GM23248 (cell line): Measurements from ENCODE around the gene OR4D9. TPM values are rescaled to one million over a fixed set of nuclear protein-coding genes. Genes with fewer than 3 reads are reported as not detected.

Source experiments
- DNase-seq: peaks from one replicate; pipeline ENCODE4 v3.0.0-alpha.2; 2015
- H2AFZ ChIP-seq: fragments of 200-600 bp; sonication (generic); 2 replicates; pipeline ENCODE4 v1.6.1; 2016; ENCODE audit warnings: antibody characterized with exemption
- H3F3A ChIP-seq: fragments of 200-600 bp; sonication (generic); 2 replicates; pipeline ENCODE4 v1.6.1; 2016; ENCODE audit warnings: mild to moderate bottlenecking, antibody characterized with exemption, mixed run types; ENCODE audit not compliant: insufficient read depth
- H3K27ac ChIP-seq: fragments of 200-600 bp; sonication (generic); 2 replicates; pipeline ENCODE4 v1.5.1; 2016; ENCODE audit warnings: mild to moderate bottlenecking
- H3K27me3 ChIP-seq: fragments of 200-600 bp; sonication (generic); replicated peaks from 2 replicates; pipeline ENCODE4 v1.6.1; 2016; ENCODE audit warnings: mild to moderate bottlenecking; ENCODE audit not compliant: insufficient read depth
- H3K36me3 ChIP-seq: fragments of 200-600 bp; sonication (generic); 2 replicates; pipeline ENCODE4 v1.6.1; 2016; ENCODE audit warnings: low read depth, mild to moderate bottlenecking
- H3K4me1 ChIP-seq: fragments of 200-600 bp; sonication (generic); 2 replicates; pipeline ENCODE4 v1.6.1; 2016; ENCODE audit warnings: mild to moderate bottlenecking; ENCODE audit not compliant: insufficient read depth
- H3K4me2 ChIP-seq: fragments of 200-600 bp; sonication (generic); one replicate; pipeline ENCODE4 v1.6.1; 2016; ENCODE audit warnings: mild to moderate bottlenecking; ENCODE audit not compliant: unreplicated experiment
- H3K4me3 ChIP-seq: fragments of 200-600 bp; sonication (generic); 2 replicates; pipeline ENCODE4 v1.5.1; 2016; ENCODE audit warnings: mild to moderate bottlenecking
- H3K79me2 ChIP-seq: fragments of 200-600 bp; sonication (generic); 2 replicates; pipeline ENCODE4 v1.6.1; 2016; ENCODE audit warnings: mild to moderate bottlenecking; ENCODE audit not compliant: insufficient read depth
- H3K9ac ChIP-seq: fragments of 200-600 bp; sonication (generic); 2 replicates; pipeline ENCODE4 v1.6.1; 2016; ENCODE audit warnings: mild to moderate bottlenecking
- H3K9me2 ChIP-seq: fragments of 200-600 bp; sonication (generic); 2 replicates; pipeline ENCODE4 v1.6.1; 2016; ENCODE audit warnings: mixed run types, mild to moderate bottlenecking, moderate library complexity; ENCODE audit not compliant: insufficient read depth
- H3K9me3 ChIP-seq: fragments of 200-600 bp; sonication (generic); one replicate; pipeline ENCODE4 v1.6.1; 2017; ENCODE audit warnings: low read depth
- H4K20me1 ChIP-seq: fragments of 200-600 bp; sonication (generic); 2 replicates; pipeline ENCODE4 v1.6.0; 2016; ENCODE audit not compliant: insufficient read depth
- EZH2 ChIP-seq: fragments of 200-600 bp; sonication (generic); IDR thresholded peaks from 2 replicates; pipeline ENCODE4 v1.6.1; 2018; ENCODE audit warnings: antibody characterized with exemption, mild to moderate bottlenecking; ENCODE audit not compliant: insufficient read depth, poor library complexity, severe bottlenecking
- EZH2phosphoT487 ChIP-seq: fragments of 200-600 bp; sonication (generic); IDR thresholded peaks from 2 replicates; pipeline ENCODE4 v1.6.1; 2018; ENCODE audit warnings: antibody characterized with exemption, moderate library complexity, mild to moderate bottlenecking, low read depth; ENCODE audit not compliant: insufficient read depth
- WGBS, 2 experiments: methylation state at CpG; one replicate each; pipeline ENCODE4 v1.1.6; 2015 to 2017; ENCODE audit warnings: low lambda C conversion rate in 2 of 2, low coverage in 1 of 2; ENCODE audit errors: missing lambda C conversion rate in 2 of 2; 5-methylcytosine and 5-hydroxymethylcytosine counted together
- in situ Hi-C: fragments of 300-500 bp; cut with MboI; formaldehyde crosslinking; loops from 2 replicates; pipeline ENCODE4 v1.15.0; 2020
- polyA plus RNA-seq: library from polyadenylated mRNA; unstranded; fragments of >200 nt; fragmentation: Nextera tagmentation; extraction: Ambion mirVana; gene quantifications from 2 replicates; pipeline ENCODE4 v1.2.1, GENCODE V29; 2016
- total RNA-seq: library from RNA; depleted of rRNA; stranded (reverse); fragments of >200 nt; shearing (Covaris generic); gene quantifications from 2 replicates; pipeline ENCODE4 v1.2.3, GENCODE V29; 2014

Gene OR4D9
- total and polyA plus RNA-seq, 2 experiments from 2014 or later = not detected

- WGBS, 2 experiments = 2% methylated on average over 13 of the region's 13 CpGs
- DNase-seq = peak; percentile 82
- H3K27me3 ChIP-seq = no peaks in the 10 kb centered on the region
- in situ Hi-C loops = no loop called here
- peak overlapping the region; percentile 76 for H3K4me2 ChIP-seq
- peaks cover 37% of the 10 kb centered on the region for H3F3A ChIP-seq
- no peaks in the 10 kb centered on the region for H4K20me1 ChIP-seq
- H3K4me1 ChIP-seq = peaks cover 12% of the 10 kb centered on the region; the same call in 1 of the 2 replicates
- peak overlapping the region; percentile 87 for H3K4me3 ChIP-seq
- H3K9me3 ChIP-seq = no peaks in the 10 kb centered on the region
- no peak for TF ChIP-seq EZH2phosphoT487
- TF ChIP-seq EZH2 = no peak
- H3K79me2 ChIP-seq = no peaks in the 10 kb centered on the region
- peak overlapping the region; percentile 87 for H3K9ac ChIP-seq
- H3K27ac ChIP-seq = peak overlapping the region; percentile 84
- H3K36me3 ChIP-seq = no peaks in the 10 kb centered on the region
- peak overlapping the region; percentile 97 for H2AFZ ChIP-seq
- H3K9me2 ChIP-seq = no peaks in the 10 kb centered on the region
Observed at GRCh38 chr11:59556917-59557348, 45.6 kb downstream of the OR4D9 start.

GRCh38 chr11:59558270-59558643, 46.9 kb downstream of the OR4D9 start:
- TF ChIP-seq EZH2 = no peak
- TF ChIP-seq EZH2phosphoT487 = no peak
- Histone ChIP-seq H4K20me1 (no peaks in the 10 kb centered on the region), H3K9me2 (no peaks in the 10 kb centered on the region), H3K4me3 (no peak overlapping the region; the same call in 1 of the 2 replicates), H3K27me3 (no peaks in the 10 kb centered on the region), H3K36me3 (no peaks in the 10 kb centered on the region), H3K4me1 (peaks cover 12% of the 10 kb centered on the region; the same call in 1 of the 2 replicates), H3K27ac (no peak overlapping the region; the same call in 1 of the 2 replicates), H3K4me2 (no peak overlapping the region), H3K9me3 (no peaks in the 10 kb centered on the region), H2AFZ (peak overlapping the region; percentile 97), H3K9ac (no peak overlapping the region), H3K79me2 (no peaks in the 10 kb centered on the region), H3F3A (peaks cover 32% of the 10 kb centered on the region)
- no peak for DNase-seq
- in situ Hi-C loops = no loop called here
- 69 to 83% methylated on average over 7 of the region's 7 CpGs for WGBS, 2 experiments

- no peak for DNase-seq
- Histone ChIP-seq H3K9ac (no peak overlapping the region), H4K20me1 (no peaks in the 10 kb centered on the region), H3K36me3 (no peaks in the 10 kb centered on the region), H3K4me1 (peaks cover 12% of the 10 kb centered on the region; the same call in 1 of the 2 replicates), H3K4me2 (peak overlapping the region; percentile 88), H3K79me2 (no peaks in the 10 kb centered on the region), H3K9me3 (no peaks in the 10 kb centered on the region), H2AFZ (no peak overlapping the region), H3K9me2 (no peaks in the 10 kb centered on the region), H3K4me3 (peak overlapping the region; percentile 89), H3K27me3 (no peaks in the 10 kb centered on the region), H3F3A (peaks cover 32% of the 10 kb centered on the region), H3K27ac (no peak overlapping the region)
- in situ Hi-C loops = no loop called here
- TF ChIP-seq EZH2 = no peak
- TF ChIP-seq EZH2phosphoT487 = no peak
- WGBS, 2 experiments = 51 to 58% methylated on average over 8 of the region's 8 CpGs
Observed at GRCh38 chr11:59559886-59560285, 48.5 kb downstream of the OR4D9 start.

GRCh38 chr11:59560290-59560701, 49.0 kb downstream of the OR4D9 start:
- WGBS, 2 experiments = 0 to 2% methylated on average over 18 of the region's 18 CpGs
- TF ChIP-seq EZH2phosphoT487 (no peak), EZH2 (no peak)
- H3F3A ChIP-seq = peaks cover 36% of the 10 kb centered on the region
- H3K9ac ChIP-seq = peak overlapping the region; percentile 78
- H3K36me3 ChIP-seq = no peaks in the 10 kb centered on the region
- H3K4me3 ChIP-seq = peak overlapping the region; percentile 89
- peak overlapping the region; percentile 71 for H3K27ac ChIP-seq
- peak overlapping the region; percentile 88 for H3K4me2 ChIP-seq
- H2AFZ ChIP-seq = peak overlapping the region; percentile 98
- peaks cover 12% of the 10 kb centered on the region; the same call in 1 of the 2 replicates for H3K4me1 ChIP-seq
- in situ Hi-C loops = no loop called here
- no peaks in the 10 kb centered on the region for H3K79me2 ChIP-seq
- no peaks in the 10 kb centered on the region for H3K27me3 ChIP-seq
- H3K9me3 ChIP-seq = no peaks in the 10 kb centered on the region
- peak; percentile 67 for DNase-seq
- no peaks in the 10 kb centered on the region for H4K20me1 ChIP-seq
- H3K9me2 ChIP-seq = no peaks in the 10 kb centered on the region
